ENCODE data around the gene DAGLA.
A peak's percentile ranks its signal among the peaks of the same experiment; 100 is the strongest.

The DAGLA gene

GRCh38 chr11:61768376-61769076, 88.3 kb downstream of the DAGLA start:
- no peak for DNase-seq
- intact Hi-C loops (cut with DNase I), result no loop called here

- intact Hi-C loops (cut with DNase I), result no loop called here
- no peak for DNase-seq
Observed at GRCh38 chr11:61769169-61769920, 89.2 kb downstream of the DAGLA start.

- intact Hi-C loops (cut with DNase I), result no loop called here
- peak in 5 of 42 donors; percentile 30 to 45 (median 34) for DNase-seq
Observed at GRCh38 chr11:61769946-61770683, 89.9 kb downstream of the DAGLA start.

GRCh38 chr11:61771195-61771894, 91.2 kb downstream of the DAGLA start:
- intact Hi-C loops (cut with DNase I), result no loop called here
- no peak for DNase-seq

GRCh38 chr11:61771985-61772455, 91.8 kb downstream of the DAGLA start:
- intact Hi-C loops (cut with DNase I), result no loop called here
- no peak for DNase-seq

- intact Hi-C loops (cut with DNase I), result no loop called here
Observed at GRCh38 chr11:61773356-61773755, 93.2 kb downstream of the DAGLA start.

GRCh38 chr11:61773809-61774208, 93.6 kb downstream of the DAGLA start:
- intact Hi-C loops (cut with DNase I), result no loop called here

More at GRCh38 chr11:61773356-61773755, 93.2 kb downstream of the DAGLA start:
- no peak for DNase-seq

GRCh38 chr11:61774411-61774810, 94.2 kb downstream of the DAGLA start:
- peak in 6 of 42 donors; percentile 48 to 74 (median 56) for DNase-seq
- intact Hi-C loops (cut with DNase I), result no loop called here

More at GRCh38 chr11:61773809-61774208, 93.6 kb downstream of the DAGLA start:
- DNase-seq, result no peak

- intact Hi-C loops (cut with DNase I), result no loop called here
- DNase-seq, result no peak
Observed at GRCh38 chr11:61775106-61775505, 94.9 kb downstream of the DAGLA start.

GRCh38 chr11:61775606-61776554, 95.7 kb downstream of the DAGLA start:
- intact Hi-C loops (cut with DNase I), result no loop called here
- no peak for DNase-seq

GRCh38 chr11:61776561-61777075, 96.4 kb downstream of the DAGLA start:
- peak in 41 of 42 donors; percentile 49 to 92 (median 76) for DNase-seq
- intact Hi-C loops (cut with DNase I), result no loop called here

- DNase-seq, result peak in 28 of 42 donors; percentile 30 to 78 (median 54)
- intact Hi-C loops (cut with DNase I), result no loop called here
Observed at GRCh38 chr11:61777234-61778090, 97.3 kb downstream of the DAGLA start.

GRCh38 chr11:61778357-61778886, 98.2 kb downstream of the DAGLA start:
- intact Hi-C loops (cut with DNase I), result no loop called here
- no peak for DNase-seq

GRCh38 chr11:61778920-61779650, 98.9 kb downstream of the DAGLA start:
- intact Hi-C loops (cut with DNase I), result no loop called here
- peak in 1 of 42 donors; percentile 1 for DNase-seq

GRCh38 chr11:61779666-61780525, 99.7 kb downstream of the DAGLA start:
- intact Hi-C loops (cut with DNase I), result no loop called here
- peak in 1 of 42 donors; percentile 0 for DNase-seq

Measured in head of caudate nucleus (tissue), 42 donors.